ENCODE measurements around the gene ARNT2.

ARNT2 gene

GRCh38 chr15:80420658-80421057, 16.5 kb downstream of the ARNT2 start:
- no peak for TF ChIP-seq Cebpa-rat (IDR thresholded peaks at IDR 0.05)
- no peak overlapping the region for H3K4me2 ChIP-seq
- no peak overlapping the region for H3K9ac ChIP-seq
- no peak overlapping the region for H3K27ac ChIP-seq
- no peaks in the 10 kb centered on the region for H3K27me3 ChIP-seq
- peaks cover 12% of the 10 kb centered on the region; the same call in 1 of the 2 replicates for H4K20me1 ChIP-seq
- H3K36me3 ChIP-seq: no peaks in the 10 kb centered on the region
- no peaks in the 10 kb centered on the region for H3K9me3 ChIP-seq
- H3K4me3 ChIP-seq: no peak overlapping the region
- 0 out of 2 replicates have a peak, but pooled peaks cover 4% of the 10 kb centered on the region for H3K4me1 ChIP-seq

- TF ChIP-seq Cebpa-rat (IDR thresholded peaks at IDR 0.05): no peak
These were observed 19.0 kb downstream of the ARNT2 start for GRCh38 chr15:80423215-80423614.

GRCh38 chr15:80424381-80424780, 20.2 kb downstream of the ARNT2 start:
- H3K36me3 ChIP-seq: no peaks in the 10 kb centered on the region
- 0 out of 2 replicates have a peak, but pooled peaks cover 4% of the 10 kb centered on the region for H4K20me1 ChIP-seq
- H3K9ac ChIP-seq: no peak overlapping the region
- no peaks in the 10 kb centered on the region for H3K9me3 ChIP-seq
- no peak overlapping the region for H3K27ac ChIP-seq
- H3K27me3 ChIP-seq: no peaks in the 10 kb centered on the region
- no peak for TF ChIP-seq Cebpa-rat (IDR thresholded peaks at IDR 0.05)
- no peak overlapping the region for H3K4me3 ChIP-seq
- H3K4me1 ChIP-seq: no peaks in the 10 kb centered on the region
- no peak overlapping the region for H3K4me2 ChIP-seq

More at GRCh38 chr15:80423215-80423614, 19.0 kb downstream of the ARNT2 start:
- no peaks in the 10 kb centered on the region for H3K27me3 ChIP-seq
- no peaks in the 10 kb centered on the region for H3K4me1 ChIP-seq
- H3K4me3 ChIP-seq: no peak overlapping the region
- no peak overlapping the region for H3K4me2 ChIP-seq
- H3K9ac ChIP-seq: no peak overlapping the region
- no peak overlapping the region for H3K27ac ChIP-seq
- H3K36me3 ChIP-seq: no peaks in the 10 kb centered on the region
- H4K20me1 ChIP-seq: peaks cover 8% of the 10 kb centered on the region; the same call in 1 of the 2 replicates
- no peaks in the 10 kb centered on the region for H3K9me3 ChIP-seq

GRCh38 chr15:80426316-80426715, 22.1 kb downstream of the ARNT2 start:
- no peak for TF ChIP-seq Cebpa-rat (IDR thresholded peaks at IDR 0.05)
- no peak overlapping the region for H3K4me2 ChIP-seq
- no peaks in the 10 kb centered on the region for H3K9me3 ChIP-seq
- H3K4me1 ChIP-seq: no peaks in the 10 kb centered on the region
- no peak overlapping the region for H3K27ac ChIP-seq
- H4K20me1 ChIP-seq: peaks cover 16% of the 10 kb centered on the region; the same call in 1 of the 2 replicates
- H3K36me3 ChIP-seq: no peaks in the 10 kb centered on the region
- H3K4me3 ChIP-seq: no peak overlapping the region
- H3K9ac ChIP-seq: no peak overlapping the region
- H3K27me3 ChIP-seq: no peaks in the 10 kb centered on the region

- Histone ChIP-seq H3K4me1 (no peaks in the 10 kb centered on the region), H3K9ac (no peak overlapping the region), H3K4me2 (no peak overlapping the region), H3K27me3 (no peaks in the 10 kb centered on the region), H4K20me1 (peaks cover 24% of the 10 kb centered on the region; the same call in 1 of the 2 replicates), H3K4me3 (no peak overlapping the region), H3K27ac (no peak overlapping the region), H3K9me3 (no peaks in the 10 kb centered on the region), H3K36me3 (no peaks in the 10 kb centered on the region)
- no peak for TF ChIP-seq Cebpa-rat (IDR thresholded peaks at IDR 0.05)
These were observed 25.8 kb downstream of the ARNT2 start for GRCh38 chr15:80429964-80430363.

GRCh38 chr15:80431635-80432344, 27.6 kb downstream of the ARNT2 start:
- H3K27ac ChIP-seq: no peak overlapping the region
- H3K9me3 ChIP-seq: no peaks in the 10 kb centered on the region
- H3K4me1 ChIP-seq: peaks cover 7% of the 10 kb centered on the region
- TF ChIP-seq Cebpa-rat (IDR thresholded peaks at IDR 0.05): no peak
- H3K4me2 ChIP-seq: no peak overlapping the region
- H3K9ac ChIP-seq: no peak overlapping the region
- H3K4me3 ChIP-seq: no peak overlapping the region
- H4K20me1 ChIP-seq: peaks cover 24% of the 10 kb centered on the region; the same call in 1 of the 2 replicates
- no peaks in the 10 kb centered on the region for H3K27me3 ChIP-seq
- no peaks in the 10 kb centered on the region for H3K36me3 ChIP-seq

- H3K9me3 ChIP-seq: no peaks in the 10 kb centered on the region
- H3K4me2 ChIP-seq: no peak overlapping the region
- no peaks in the 10 kb centered on the region for H3K27me3 ChIP-seq
- peaks cover 24% of the 10 kb centered on the region; the same call in 1 of the 2 replicates for H4K20me1 ChIP-seq
- no peak overlapping the region for H3K27ac ChIP-seq
- no peak for TF ChIP-seq Cebpa-rat (IDR thresholded peaks at IDR 0.05)
- H3K4me1 ChIP-seq: peaks cover 7% of the 10 kb centered on the region
- no peak overlapping the region for H3K4me3 ChIP-seq
- H3K9ac ChIP-seq: no peak overlapping the region
- no peaks in the 10 kb centered on the region for H3K36me3 ChIP-seq
These were observed 28.1 kb downstream of the ARNT2 start for GRCh38 chr15:80432345-80432702.

GRCh38 chr15:80433836-80434235, 29.7 kb downstream of the ARNT2 start:
- Histone ChIP-seq H3K4me2 (no peak overlapping the region), H3K9me3 (no peaks in the 10 kb centered on the region), H3K27ac (no peak overlapping the region), H4K20me1 (peaks cover 24% of the 10 kb centered on the region; the same call in 1 of the 2 replicates), H3K4me3 (no peak overlapping the region), H3K4me1 (peaks cover 7% of the 10 kb centered on the region), H3K9ac (no peak overlapping the region), H3K27me3 (no peaks in the 10 kb centered on the region), H3K36me3 (no peaks in the 10 kb centered on the region)
- no peak for TF ChIP-seq Cebpa-rat (IDR thresholded peaks at IDR 0.05)

- H3K27me3 ChIP-seq: no peaks in the 10 kb centered on the region
- H3K9ac ChIP-seq: no peak overlapping the region
- H3K36me3 ChIP-seq: no peaks in the 10 kb centered on the region
- H4K20me1 ChIP-seq: peaks cover 20% of the 10 kb centered on the region; the same call in 1 of the 2 replicates
- TF ChIP-seq Cebpa-rat (IDR thresholded peaks at IDR 0.05): no peak
- H3K4me3 ChIP-seq: no peak overlapping the region
- H3K27ac ChIP-seq: no peak overlapping the region
- H3K4me1 ChIP-seq: peaks cover 7% of the 10 kb centered on the region
- H3K4me2 ChIP-seq: no peak overlapping the region
- H3K9me3 ChIP-seq: no peaks in the 10 kb centered on the region
These were observed 30.9 kb downstream of the ARNT2 start for GRCh38 chr15:80434926-80435720.
